Activated CD4-positive, CD25-positive, alpha-beta regulatory T cell treated with anti-CD3 and anti-CD28 coated beads, Interleukin-2, amount 50 U/mL, for 72 hours (primary cell): ENCODE results near the gene HSPA12B.

ENCODE experiments used
- DNase-seq: peaks from one replicate; pipeline ENCODE4 v3.0.0; 2021

Gene HSPA12B

GRCh38 chr20:3705970-3706739 lies 26.3 kb upstream of the HSPA12B start:
- DNase-seq = no peak

- DNase-seq = no peak
Measured at GRCh38 chr20:3706774-3707507, 25.5 kb upstream of the HSPA12B start.

- no peak for DNase-seq
Measured at GRCh38 chr20:3707508-3707899, 25.0 kb upstream of the HSPA12B start.

- DNase-seq = no peak
Measured at GRCh38 chr20:3710011-3710466, 22.4 kb upstream of the HSPA12B start.

GRCh38 chr20:3710703-3711483 lies 21.6 kb upstream of the HSPA12B start:
- DNase-seq = peak; percentile 85

GRCh38 chr20:3711484-3711941 lies 21.0 kb upstream of the HSPA12B start:
- DNase-seq = no peak

GRCh38 chr20:3712279-3712873 lies 20.1 kb upstream of the HSPA12B start, which contains the start of gene SIGLEC1:
SIGLEC1 (minus strand) TSS chr20:3712600; CDS start chr20:3707128, 5,472 bp downstream.
- DNase-seq = no peak

- no peak for DNase-seq
Measured at GRCh38 chr20:3714092-3714491, 18.4 kb upstream of the HSPA12B start.

- DNase-seq = no peak
Measured at GRCh38 chr20:3716195-3716834, 16.2 kb upstream of the HSPA12B start.

GRCh38 chr20:3719046-3719445 lies 13.4 kb upstream of the HSPA12B start:
- DNase-seq = no peak

GRCh38 chr20:3720068-3720467 lies 12.4 kb upstream of the HSPA12B start:
- DNase-seq = no peak

GRCh38 chr20:3720626-3721025 lies 11.9 kb upstream of the HSPA12B start:
- DNase-seq = no peak

- no peak for DNase-seq
Measured at GRCh38 chr20:3721912-3722311, 10.6 kb upstream of the HSPA12B start.

- DNase-seq = no peak
Measured at GRCh38 chr20:3723284-3723683, 9.2 kb upstream of the HSPA12B start.

GRCh38 chr20:3724356-3724755 lies 8.1 kb upstream of the HSPA12B start:
- DNase-seq = no peak

GRCh38 chr20:3727401-3728021 lies 5.0 kb upstream of the HSPA12B start:
- no peak for DNase-seq

- DNase-seq = no peak
Measured at GRCh38 chr20:3728354-3728753, 4.1 kb upstream of the HSPA12B start.

GRCh38 chr20:3728876-3729275 lies 3.6 kb upstream of the HSPA12B start:
- DNase-seq = no peak

- DNase-seq = no peak
Measured at GRCh38 chr20:3729378-3729777, 3.1 kb upstream of the HSPA12B start.

GRCh38 chr20:3729811-3730540 lies 2.5 kb upstream of the HSPA12B start:
- no peak for DNase-seq
